NB4 (cell line): ENCODE measurements around the gene CCSER1.

Experiments used
- MAX ChIP-seq: IDR thresholded peaks from 2 replicates; pipeline ENCODE4 v1.6.1; 2011; ENCODE audit warnings: low read depth, low read length
- MYC ChIP-seq: IDR thresholded peaks from 2 replicates; pipeline ENCODE4 v1.6.1; 2011; ENCODE audit warnings: low read depth, low read length
- POLR2A ChIP-seq: IDR thresholded peaks from 2 replicates; pipeline ENCODE4 v1.6.1; 2011; ENCODE audit warnings: mild to moderate bottlenecking; ENCODE audit not compliant: insufficient read length; ENCODE audit errors: extremely low read depth
- TF ChIP-seq, protein P1 (sequence below): IDR thresholded peaks from one replicate; pipeline ENCODE4 v1.5.1; 2012; ENCODE audit warnings: low read depth, low read length

- no peak for TF ChIP-seq POLR2A
- TF ChIP-seq, protein P1, sequence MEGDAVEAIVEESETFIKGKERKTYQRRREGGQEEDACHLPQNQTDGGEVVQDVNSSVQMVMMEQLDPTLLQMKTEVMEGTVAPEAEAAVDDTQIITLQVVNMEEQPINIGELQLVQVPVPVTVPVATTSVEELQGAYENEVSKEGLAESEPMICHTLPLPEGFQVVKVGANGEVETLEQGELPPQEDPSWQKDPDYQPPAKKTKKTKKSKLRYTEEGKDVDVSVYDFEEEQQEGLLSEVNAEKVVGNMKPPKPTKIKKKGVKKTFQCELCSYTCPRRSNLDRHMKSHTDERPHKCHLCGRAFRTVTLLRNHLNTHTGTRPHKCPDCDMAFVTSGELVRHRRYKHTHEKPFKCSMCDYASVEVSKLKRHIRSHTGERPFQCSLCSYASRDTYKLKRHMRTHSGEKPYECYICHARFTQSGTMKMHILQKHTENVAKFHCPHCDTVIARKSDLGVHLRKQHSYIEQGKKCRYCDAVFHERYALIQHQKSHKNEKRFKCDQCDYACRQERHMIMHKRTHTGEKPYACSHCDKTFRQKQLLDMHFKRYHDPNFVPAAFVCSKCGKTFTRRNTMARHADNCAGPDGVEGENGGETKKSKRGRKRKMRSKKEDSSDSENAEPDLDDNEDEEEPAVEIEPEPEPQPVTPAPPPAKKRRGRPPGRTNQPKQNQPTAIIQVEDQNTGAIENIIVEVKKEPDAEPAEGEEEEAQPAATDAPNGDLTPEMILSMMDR = no peak
- no peak for TF ChIP-seq MAX
- no peak for TF ChIP-seq MYC
Observed at GRCh38 chr4:91118597-91118996, 991.4 kb downstream of the CCSER1 start.
